KBM-7 (cell line): ENCODE results near the gene WDR93.

Experiments used
- DNase-seq: peaks from one replicate; pipeline ENCODE4 v3.0.0-alpha.2; 2015
- in situ Hi-C: fragments of 300-500 bp; cut with MboI; formaldehyde crosslinking; loops from 2 replicates; pipeline ENCODE4 v1.14.3; 2020; ENCODE audit warnings: low sequenced_read_pairs, low pct_unique_long_range_greater_than_20kb, mixed read lengths

WDR93 gene

GRCh38 chr15:89659295-89659694 lies 31.3 kb upstream of the WDR93 start:
- in situ Hi-C loops, result no loop called here
- DNase-seq, result no peak

GRCh38 chr15:89660556-89660955 lies 30.1 kb upstream of the WDR93 start:
- DNase-seq, result no peak
- in situ Hi-C loops, result no loop called here

DNA sequence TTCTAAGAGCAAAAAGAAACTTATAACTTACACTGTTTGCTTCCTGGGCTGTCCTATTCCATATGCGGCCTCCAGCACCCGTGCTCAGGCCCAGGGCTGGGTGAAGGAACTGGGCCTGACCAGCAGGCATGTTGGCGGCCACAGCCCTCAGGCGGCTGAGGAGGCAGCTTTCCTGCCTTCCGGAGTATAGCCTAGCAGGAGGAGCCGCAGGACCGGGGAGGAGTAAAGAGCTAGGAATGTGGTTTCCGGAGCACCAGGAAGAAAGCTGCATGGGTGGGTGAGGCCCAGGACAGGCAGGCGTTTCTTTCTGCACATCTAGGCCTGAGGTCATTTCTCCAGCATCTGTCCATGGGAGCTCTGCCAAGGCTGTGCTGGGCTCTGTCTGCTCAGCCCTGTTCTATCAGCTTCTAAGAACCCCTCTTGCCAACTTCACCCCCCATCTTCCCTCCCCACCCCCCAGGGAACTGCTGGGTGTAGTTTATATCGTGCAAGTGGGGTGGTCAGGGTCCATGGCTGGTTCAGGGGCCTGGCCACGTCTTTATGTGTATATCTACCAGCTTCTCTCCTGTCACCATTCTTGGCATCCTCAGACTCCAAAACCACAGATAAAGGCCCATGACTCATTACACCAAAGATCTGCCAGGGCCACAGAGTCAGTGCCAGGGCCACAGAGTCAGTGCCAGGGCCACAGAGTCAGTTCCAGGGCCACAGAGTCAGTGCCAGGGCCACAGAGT lies 27.6 kb upstream of the WDR93 start:
- in situ Hi-C loops, result no loop called here
- no peak for DNase-seq

- in situ Hi-C loops, result no loop called here
- DNase-seq, result no peak
Measured at GRCh38 chr15:89664441-89665350, 25.9 kb upstream of the WDR93 start.

DNA sequence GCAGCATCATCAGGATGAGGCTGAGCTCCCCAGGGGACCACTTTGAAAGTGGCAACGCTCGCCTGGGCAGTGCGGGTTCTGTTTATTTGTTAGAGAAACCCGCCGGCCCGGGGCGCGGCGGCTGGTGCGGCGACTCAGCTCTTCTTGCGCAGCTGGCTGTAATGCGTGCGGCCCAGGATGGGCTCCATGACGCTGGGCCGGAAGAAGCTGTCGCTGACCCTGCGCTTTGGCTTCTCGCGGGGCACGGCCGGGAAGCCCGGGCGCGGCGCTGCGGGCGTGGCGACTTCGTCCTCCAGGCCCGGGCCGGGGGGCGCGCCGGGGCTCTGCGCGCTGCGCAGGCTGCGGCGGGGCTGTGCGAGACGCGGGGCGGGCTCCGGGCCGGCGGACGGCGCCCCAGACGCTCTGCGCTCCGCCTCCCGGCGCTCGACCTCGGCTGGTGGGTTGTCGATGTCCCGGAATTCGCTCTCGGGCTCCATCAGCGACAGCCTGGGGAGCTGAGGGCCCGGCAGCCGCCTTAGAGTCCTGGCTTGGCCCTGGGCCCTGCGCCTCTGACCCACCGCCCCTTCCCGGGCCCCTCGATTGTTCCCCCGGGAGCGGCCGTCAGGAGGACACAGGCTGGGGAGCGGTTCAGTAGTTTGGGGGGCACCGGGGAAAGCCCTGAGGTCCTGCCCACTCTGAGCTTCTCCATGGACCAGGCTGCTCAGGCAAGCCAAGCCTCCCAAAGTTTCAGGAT lies 25.0 kb upstream of the WDR93 start:
- DNase-seq, result no peak
- in situ Hi-C loops, result no loop called here

GRCh38 chr15:89666184-89666857 lies 24.3 kb upstream of the WDR93 start:
- no peak for DNase-seq
- in situ Hi-C loops, result no loop called here

DNA sequence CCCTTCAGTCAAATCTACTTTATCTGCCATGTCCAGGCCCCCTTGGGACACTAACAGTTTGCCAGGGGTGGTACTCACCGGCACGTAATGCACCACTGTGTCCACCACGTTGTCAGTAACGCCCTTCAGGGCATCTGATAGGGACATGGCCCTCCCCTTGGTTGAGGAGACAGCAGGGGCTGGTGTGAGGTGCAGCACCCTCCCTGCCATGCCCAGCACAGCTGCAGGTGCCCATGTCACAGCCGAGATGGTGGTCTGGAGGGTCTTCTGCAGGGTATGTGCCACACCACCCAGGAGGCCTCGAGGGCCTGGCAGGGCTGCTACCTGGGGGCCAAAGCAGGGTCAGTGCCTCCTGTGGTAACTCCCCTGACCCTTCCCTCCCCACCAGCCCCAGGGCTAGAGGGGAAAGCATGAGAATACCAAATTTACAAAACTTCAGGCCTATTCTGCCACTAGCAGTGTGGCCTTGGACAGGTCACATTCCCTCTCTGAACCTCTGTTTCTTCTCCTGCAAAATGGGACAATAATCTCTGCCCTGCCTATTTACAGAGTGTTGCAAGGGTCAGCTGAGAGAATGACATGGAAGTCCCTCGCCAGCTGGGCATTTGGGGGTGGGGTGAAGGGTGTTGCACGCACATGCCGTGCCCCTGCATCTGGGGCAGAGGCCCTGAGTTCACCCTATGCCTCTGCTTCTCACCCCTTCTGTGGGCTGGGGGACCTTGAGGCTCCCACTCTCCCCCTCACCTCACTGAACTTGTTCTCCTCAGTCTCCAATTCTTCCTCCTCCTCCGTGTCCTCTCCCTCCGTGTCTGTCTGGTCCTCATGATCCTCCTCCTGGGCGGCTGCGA lies 23.5 kb upstream of the WDR93 start:
- no peak for DNase-seq
- in situ Hi-C loops, result no loop called here

DNA sequence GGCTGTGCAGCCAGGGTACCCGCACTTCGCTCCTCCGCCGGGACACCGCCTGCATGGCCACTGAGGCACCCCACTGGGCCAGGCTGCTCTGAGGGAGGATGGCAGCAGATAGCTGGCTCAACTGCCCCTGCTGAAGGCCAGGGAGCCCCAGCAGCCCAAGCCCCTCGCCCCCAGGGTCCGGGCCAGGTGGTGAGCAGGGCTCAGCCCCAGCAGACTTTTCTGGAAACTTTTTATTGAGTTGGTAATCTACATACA lies 23.0 kb upstream of the WDR93 start:
- no peak for DNase-seq
- in situ Hi-C loops, result no loop called here

DNA sequence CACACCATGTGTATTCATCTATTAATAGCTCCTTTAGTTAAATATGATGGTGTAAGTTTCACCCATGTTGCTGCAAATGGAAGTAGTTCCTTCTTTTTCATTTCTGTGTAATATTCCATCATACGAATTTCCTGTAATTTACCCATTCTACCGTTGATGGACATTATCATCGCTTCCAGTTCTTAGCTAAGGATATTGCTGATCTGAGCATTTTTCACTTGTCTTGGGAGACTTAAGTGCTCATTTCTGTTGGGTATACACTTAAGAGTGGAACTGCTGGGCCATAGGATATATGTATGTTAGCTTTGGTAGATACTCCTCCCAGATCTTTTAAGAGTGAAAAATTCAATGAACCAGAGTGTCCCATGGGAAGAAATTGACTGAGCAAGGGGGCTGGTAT lies 22.4 kb upstream of the WDR93 start:
- in situ Hi-C loops, result no loop called here
- no peak for DNase-seq

DNA sequence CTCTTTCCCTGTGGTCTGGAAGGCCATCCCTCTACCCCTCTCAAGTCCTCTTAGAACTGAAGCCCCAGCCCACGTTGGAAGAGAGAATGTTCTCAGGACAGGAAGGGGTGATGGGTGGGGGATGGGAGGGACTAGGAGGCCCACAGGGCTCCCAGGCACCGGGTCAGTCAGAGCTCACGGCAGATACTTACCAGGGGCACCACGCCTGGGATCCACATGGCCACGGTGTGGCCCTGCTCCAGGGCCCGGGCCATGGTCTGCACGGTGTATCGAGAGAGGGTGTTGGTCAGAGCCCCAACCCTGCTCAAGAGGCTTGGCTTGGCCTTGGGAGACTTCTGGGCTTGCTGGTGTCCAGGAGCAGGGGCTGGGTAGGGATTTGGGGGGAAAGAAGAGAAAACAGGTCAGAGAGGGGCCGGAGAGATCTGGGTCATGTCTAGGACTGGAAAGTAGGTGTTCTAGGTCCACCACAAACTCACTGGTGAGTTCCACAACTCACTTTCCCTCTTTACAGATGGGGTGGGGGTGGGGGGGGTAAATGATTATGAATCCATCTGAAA lies 21.2 kb upstream of the WDR93 start:
- in situ Hi-C loops, result no loop called here
- no peak for DNase-seq

GRCh38 chr15:89669941-89670340 lies 20.7 kb upstream of the WDR93 start:
- in situ Hi-C loops, result no loop called here

DNA sequence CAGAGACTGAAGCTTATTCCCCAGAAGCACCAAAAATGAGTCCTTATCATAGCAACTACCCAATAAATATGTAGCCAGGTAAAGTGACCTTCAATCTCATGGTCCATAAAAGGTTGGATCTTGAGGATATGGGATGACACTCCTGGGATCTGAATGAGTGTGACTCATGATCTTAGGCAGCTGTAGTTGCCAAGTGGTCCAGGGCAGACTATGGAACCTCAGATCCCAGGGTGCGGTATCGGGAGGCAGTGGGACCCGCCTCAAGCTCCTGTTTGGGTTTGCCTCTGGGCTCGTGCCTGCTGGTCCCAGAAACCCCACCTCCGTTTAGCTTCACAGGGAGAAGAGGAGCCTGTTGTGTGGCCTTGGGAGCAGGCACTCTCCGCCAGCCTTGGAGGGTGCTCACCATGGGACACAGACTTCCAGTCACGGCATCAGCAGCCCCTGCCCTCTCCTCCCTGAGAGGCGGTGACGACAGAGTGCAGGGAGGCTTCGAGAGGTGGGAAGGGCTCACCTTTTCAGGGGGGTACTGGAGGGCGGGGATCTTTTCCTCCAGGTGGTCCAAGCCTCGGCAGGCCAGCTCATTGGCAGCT lies 19.5 kb upstream of the WDR93 start:
- no peak for DNase-seq
- in situ Hi-C loops, result no loop called here

More at GRCh38 chr15:89669941-89670340, 20.7 kb upstream of the WDR93 start:
- no peak for DNase-seq

DNA sequence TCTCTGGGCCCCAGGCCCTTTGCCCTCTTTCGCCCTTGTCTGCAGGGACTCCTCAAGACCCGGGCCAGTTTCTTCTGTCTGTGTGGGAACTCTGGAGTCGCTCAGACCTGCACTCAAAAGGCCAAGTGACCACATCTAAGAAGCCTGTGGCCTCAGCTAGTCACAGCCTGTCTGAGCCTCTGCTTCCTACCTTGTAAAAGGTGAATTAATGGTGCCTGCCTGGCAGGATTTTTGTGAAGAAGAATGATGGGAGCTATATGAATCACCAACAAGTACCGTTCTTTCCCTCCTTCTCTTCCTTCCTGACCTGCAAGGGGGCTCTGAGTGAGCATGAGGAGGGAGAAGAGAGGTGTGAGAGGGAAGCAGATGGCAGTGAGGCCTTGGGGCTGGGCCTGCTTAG lies 18.9 kb upstream of the WDR93 start:
- in situ Hi-C loops, result no loop called here
- no peak for DNase-seq

GRCh38 chr15:89672221-89673164 lies 18.1 kb upstream of the WDR93 start:
- in situ Hi-C loops, result no loop called here
- DNase-seq, result no peak

DNA sequence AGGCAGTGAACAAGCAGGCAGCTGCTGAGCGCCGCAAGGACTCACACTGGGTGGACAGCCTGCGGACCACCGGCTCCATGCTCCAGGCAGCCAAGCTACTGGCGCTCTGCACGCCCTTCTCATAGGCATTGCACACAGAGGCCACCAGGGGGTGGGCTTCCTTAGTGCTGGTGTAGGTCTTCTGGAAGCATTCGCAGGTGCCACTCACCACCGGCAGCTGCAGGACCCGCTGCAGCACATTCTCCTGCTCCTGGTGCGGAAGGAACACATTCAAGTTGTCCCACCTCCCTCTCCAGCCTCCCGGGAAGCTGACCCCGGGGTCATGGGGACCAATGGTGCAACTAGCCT lies 17.5 kb upstream of the WDR93 start:
- in situ Hi-C loops, result no loop called here

DNA sequence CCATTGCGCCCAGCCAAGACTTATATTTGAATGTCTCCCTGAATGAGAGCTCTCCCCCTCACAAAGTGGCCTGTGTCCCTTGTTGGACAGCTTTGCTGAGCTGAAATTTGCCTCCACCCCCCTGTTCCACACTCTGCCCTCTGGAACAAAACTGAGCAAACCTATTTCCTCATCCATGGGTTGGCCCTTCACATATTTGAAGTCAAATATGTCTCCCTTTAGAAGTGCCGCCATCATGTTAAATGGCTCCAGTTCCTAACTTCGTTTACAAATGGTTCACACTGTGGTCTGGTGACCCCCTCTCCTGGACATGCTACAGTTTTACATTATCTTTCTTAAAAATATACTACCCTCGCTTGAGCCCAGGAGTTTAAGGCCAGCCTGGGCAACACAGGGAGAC lies 16.1 kb upstream of the WDR93 start:
- DNase-seq, result no peak
- in situ Hi-C loops, result no loop called here

More for the DNA sequence above, 17.5 kb upstream of the WDR93 start:
- DNase-seq, result peak; percentile 42

DNA sequence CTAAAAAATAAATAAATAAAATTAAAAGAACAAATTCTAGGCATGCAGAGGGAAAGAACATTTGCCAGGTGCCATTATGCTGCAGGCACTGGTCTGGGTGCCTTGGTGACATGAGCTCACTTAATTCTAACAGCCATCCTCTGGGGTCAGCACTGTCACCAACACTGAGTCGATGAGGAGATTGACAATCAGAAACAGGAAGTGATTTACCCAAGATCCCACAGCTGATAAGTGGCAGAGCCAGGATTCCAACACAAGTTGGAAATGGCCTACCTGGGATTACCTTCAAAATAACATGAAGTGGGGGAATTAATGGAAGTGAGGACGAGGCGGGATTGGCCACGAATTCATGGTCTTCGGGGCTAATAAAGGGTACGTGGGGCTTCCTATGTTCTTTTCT lies 15.0 kb upstream of the WDR93 start:
- DNase-seq, result no peak
- in situ Hi-C loops, result no loop called here
